Measurements from ENCODE around the gene PRDM15. TPM values are rescaled to one million over a fixed set of nuclear protein-coding genes. Genes with fewer than 3 reads are reported as not detected.

Gene PRDM15
- total RNA-seq, 1 experiment from 2014 or later, result 16.7 TPM

- Histone ChIP-seq H3K9me3 (ENCODE audit: low read depth, low read length, poor library complexity, severe bottlenecking) (no peaks in the 10 kb centered on the region), H3K36me3 (ENCODE audit: insufficient read depth, low read length, poor library complexity, severe bottlenecking) (peaks cover 4% of the 10 kb centered on the region), H3K27me3 (replicated peaks; ENCODE audit: insufficient read depth, low read depth, low read length, poor library complexity) (no peaks in the 10 kb centered on the region), H3K4me3 (ENCODE audit: low read depth, low read length, poor library complexity, severe bottlenecking) (no peak overlapping the region), H3K27ac (ENCODE audit: low read depth, low read length, poor library complexity, severe bottlenecking) (no peak overlapping the region), H3K4me1 (ENCODE audit: insufficient read depth, low read length, poor library complexity, severe bottlenecking) (no peaks in the 10 kb centered on the region)
- intact Hi-C loops (cut with micrococcal nuclease; ENCODE audit: unreplicated experiment), result no loop called here
- ChIA-PET CTCF (no interaction called here), POLR2A (ENCODE audit: low non-redundant PET) (no interaction called here)
- no TSS peak for BruUV-seq (replicated peaks)
- no peak for DNase-seq (ENCODE audit: low spot score)
- TF ChIP-seq EZH2 (IDR thresholded peaks at IDR 0.05; ENCODE audit: borderline replicate concordance, low read depth, low read length, poor library complexity, severe bottlenecking), result no peak
- TF ChIP-seq CTCF (conservative IDR thresholded peaks at IDR 0.05; ENCODE audit: low read depth, low read length), result no peak
These were observed 24.6 kb downstream of the PRDM15 start for GRCh38 chr21:41854426-41854995.

- TF ChIP-seq EZH2 (IDR thresholded peaks at IDR 0.05; ENCODE audit: borderline replicate concordance, low read depth, low read length, poor library complexity, severe bottlenecking), result no peak
- TF ChIP-seq CTCF (conservative IDR thresholded peaks at IDR 0.05; ENCODE audit: low read depth, low read length), result no peak
- Histone ChIP-seq H3K36me3 (ENCODE audit: insufficient read depth, low read length, poor library complexity, severe bottlenecking) (peaks cover 4% of the 10 kb centered on the region), H3K9me3 (ENCODE audit: low read depth, low read length, poor library complexity, severe bottlenecking) (no peaks in the 10 kb centered on the region), H3K4me3 (ENCODE audit: low read depth, low read length, poor library complexity, severe bottlenecking) (no peak overlapping the region), H3K27me3 (replicated peaks; ENCODE audit: insufficient read depth, low read depth, low read length, poor library complexity) (no peaks in the 10 kb centered on the region), H3K27ac (ENCODE audit: low read depth, low read length, poor library complexity, severe bottlenecking) (no peak overlapping the region), H3K4me1 (ENCODE audit: insufficient read depth, low read length, poor library complexity, severe bottlenecking) (no peaks in the 10 kb centered on the region)
- intact Hi-C loops (cut with micrococcal nuclease; ENCODE audit: unreplicated experiment), result no loop called here
- ChIA-PET CTCF (no interaction called here), POLR2A (ENCODE audit: low non-redundant PET) (no interaction called here)
- DNase-seq (ENCODE audit: low spot score), result no peak
- BruUV-seq (replicated peaks), result no TSS peak
These were observed 26.2 kb downstream of the PRDM15 start for GRCh38 chr21:41852929-41853320.

- H3K9me3 ChIP-seq (ENCODE audit: low read depth, low read length, poor library complexity, severe bottlenecking), result no peaks in the 10 kb centered on the region
- CTCF ChIA-PET, result no interaction called here
- no peak for TF ChIP-seq EZH2 (IDR thresholded peaks at IDR 0.05; ENCODE audit: borderline replicate concordance, low read depth, low read length, poor library complexity, severe bottlenecking)
- TF ChIP-seq CTCF (conservative IDR thresholded peaks at IDR 0.05; ENCODE audit: low read depth, low read length), result no peak
- POLR2A ChIA-PET (ENCODE audit: low non-redundant PET), result no interaction called here
- H3K27me3 ChIP-seq (replicated peaks; ENCODE audit: insufficient read depth, low read depth, low read length, poor library complexity), result no peaks in the 10 kb centered on the region
- no TSS peak for BruUV-seq (replicated peaks)
- no peaks in the 10 kb centered on the region for H3K4me1 ChIP-seq (ENCODE audit: insufficient read depth, low read length, poor library complexity, severe bottlenecking)
- H3K27ac ChIP-seq (ENCODE audit: low read depth, low read length, poor library complexity, severe bottlenecking), result no peak overlapping the region
- intact Hi-C loops (cut with micrococcal nuclease; ENCODE audit: unreplicated experiment), result no loop called here
- DNase-seq (ENCODE audit: low spot score), result no peak
- peaks cover 4% of the 10 kb centered on the region for H3K36me3 ChIP-seq (ENCODE audit: insufficient read depth, low read length, poor library complexity, severe bottlenecking)
- H3K4me3 ChIP-seq (ENCODE audit: low read depth, low read length, poor library complexity, severe bottlenecking), result no peak overlapping the region
These were observed 26.8 kb downstream of the PRDM15 start for GRCh38 chr21:41852151-41852928.

All from A673 (cell line).